PC-9 (cell line): ENCODE measurements around the gene NTNG1. TPM values are rescaled to one million over a fixed set of nuclear protein-coding genes. Genes with fewer than 3 reads are reported as not detected.

Experiments
- BruUV-seq: library from RNA; stranded (reverse); fragments of 400-500 nt; replicated peaks from 2 replicates; lab custom pipeline; 2021; lab: Mats Ljungman, UMichigan
- CTCF ChIA-PET: fragments of 300-600 bp; sonication (Branson Sonifier 250); formaldehyde crosslinking; loops from one replicate; lab custom pipeline; 2022; ENCODE audit warnings: antibody characterized with exemption; lab: Charles Lee
- POLR2A ChIA-PET: fragments of 300-600 bp; sonication (Branson Sonifier 250); formaldehyde crosslinking; loops from one replicate; lab custom pipeline; 2022; ENCODE audit warnings: antibody characterized with exemption; ENCODE audit not compliant: unreplicated experiment; lab: Charles Lee
- DNase-seq, 2 experiments: peaks; one replicate each; pipeline versions ENCODE4 v3.0.0 to v3.0.0-alpha.2; 2015 to 2022; ENCODE audit warnings: mixed read lengths in 1 of 2
- H2AFZ ChIP-seq: fragments of 200-600 bp; sonication (generic); 2 replicates; pipeline ENCODE4 v1.8.1; 2017; ENCODE audit warnings: antibody characterized with exemption
- H3F3A ChIP-seq: fragments of 200-600 bp; sonication (generic); 2 replicates; pipeline ENCODE4 v1.8.1; 2017; ENCODE audit warnings: antibody characterized with exemption, mild to moderate bottlenecking, low read depth; ENCODE audit not compliant: insufficient read depth
- H3K27ac ChIP-seq: fragments of 200-600 bp; sonication (generic); 2 replicates; pipeline ENCODE4 v1.6.1; 2016; ENCODE audit warnings: mixed run types
- H3K27me3 ChIP-seq: fragments of 200-600 bp; sonication (generic); 2 replicates; pipeline ENCODE4 v1.6.1; 2016; ENCODE audit warnings: low read depth, mixed run types; ENCODE audit not compliant: insufficient read depth
- H3K36me3 ChIP-seq: fragments of 200-600 bp; sonication (generic); 2 replicates; pipeline ENCODE4 v1.6.1; 2016; ENCODE audit warnings: low read depth, mixed run types
- H3K4me1 ChIP-seq: fragments of 200-600 bp; sonication (generic); replicated peaks from 2 replicates; pipeline ENCODE4 v1.6.1; 2016; ENCODE audit warnings: mixed run types; ENCODE audit not compliant: insufficient read depth
- H3K4me2 ChIP-seq: fragments of 200-600 bp; sonication (generic); 2 replicates; pipeline ENCODE4 v1.6.1; 2017; ENCODE audit warnings: mixed run types
- H3K4me3 ChIP-seq: fragments of 200-600 bp; sonication (generic); 2 replicates; pipeline ENCODE4 v1.6.1; 2016; ENCODE audit warnings: mixed run types
- H3K79me2 ChIP-seq: fragments of 200-600 bp; sonication (generic); 2 replicates; pipeline ENCODE4 v1.6.1; 2017; ENCODE audit warnings: low read depth, mixed run types
- H3K9me2 ChIP-seq: fragments of 200-600 bp; sonication (generic); 2 replicates; pipeline ENCODE4 v1.8.1; 2017; ENCODE audit warnings: mild to moderate bottlenecking; ENCODE audit not compliant: insufficient read depth
- H3K9me3 ChIP-seq: fragments of 200-600 bp; sonication (generic); 2 replicates; pipeline ENCODE4 v1.8.1; 2016; ENCODE audit warnings: low read depth; ENCODE audit not compliant: insufficient read depth
- H4K20me1 ChIP-seq: fragments of 200-600 bp; sonication (generic); 2 replicates; pipeline ENCODE4 v1.8.1; 2017; ENCODE audit not compliant: insufficient read depth
- EZH2 ChIP-seq: fragments of 200-600 bp; sonication (generic); IDR thresholded peaks from 2 replicates; pipeline ENCODE4 v1.8.0; 2017; ENCODE audit warnings: antibody characterized with exemption, low read depth
- intact Hi-C: fragments of 100-400 bp; cut with micrococcal nuclease; formaldehyde crosslinking; loops from one replicate; pipeline ENCODE4 v1.10.0; 2022; ENCODE audit not compliant: unreplicated experiment
- total RNA-seq: library from RNA; stranded (reverse); gene quantifications from 2 replicates; pipeline ENCODE4 v1.2.3, GENCODE V29; 2021
- TF ChIP-seq, protein P1 (sequence below): fragments of 200-600 bp; sonication (generic); conservative IDR thresholded peaks from 2 replicates; pipeline ENCODE4 v1.6.1; 2017; ENCODE audit warnings: mixed run types, antibody characterized with exemption, mild to moderate bottlenecking, moderate library complexity

NTNG1 gene
- total RNA-seq, 1 experiment from 2014 or later: not detected

DNA sequence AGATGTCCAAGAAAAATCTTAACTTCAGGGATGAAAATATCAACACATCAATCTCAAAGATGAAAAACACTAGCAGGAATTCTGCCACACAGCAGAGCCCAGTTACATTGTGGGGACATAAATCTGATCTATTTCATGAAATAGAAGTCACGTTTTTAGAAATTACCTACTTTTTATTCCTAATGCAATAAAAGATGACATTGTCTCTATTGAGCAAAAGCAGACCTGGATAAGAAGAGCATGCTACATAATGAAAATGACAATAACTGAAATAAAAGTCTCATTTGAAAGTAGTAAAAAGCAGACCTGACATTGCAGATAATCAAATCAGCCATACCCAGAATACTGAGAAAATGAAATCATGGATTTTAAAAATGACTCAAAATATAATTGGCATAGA lies 156.8 kb downstream of the NTNG1 start:
- no TSS peak for BruUV-seq
- no peaks in the 10 kb centered on the region for H4K20me1 ChIP-seq
- H3K9me3 ChIP-seq: no peaks in the 10 kb centered on the region
- CTCF ChIA-PET: no interaction called here
- TF ChIP-seq, protein P1, sequence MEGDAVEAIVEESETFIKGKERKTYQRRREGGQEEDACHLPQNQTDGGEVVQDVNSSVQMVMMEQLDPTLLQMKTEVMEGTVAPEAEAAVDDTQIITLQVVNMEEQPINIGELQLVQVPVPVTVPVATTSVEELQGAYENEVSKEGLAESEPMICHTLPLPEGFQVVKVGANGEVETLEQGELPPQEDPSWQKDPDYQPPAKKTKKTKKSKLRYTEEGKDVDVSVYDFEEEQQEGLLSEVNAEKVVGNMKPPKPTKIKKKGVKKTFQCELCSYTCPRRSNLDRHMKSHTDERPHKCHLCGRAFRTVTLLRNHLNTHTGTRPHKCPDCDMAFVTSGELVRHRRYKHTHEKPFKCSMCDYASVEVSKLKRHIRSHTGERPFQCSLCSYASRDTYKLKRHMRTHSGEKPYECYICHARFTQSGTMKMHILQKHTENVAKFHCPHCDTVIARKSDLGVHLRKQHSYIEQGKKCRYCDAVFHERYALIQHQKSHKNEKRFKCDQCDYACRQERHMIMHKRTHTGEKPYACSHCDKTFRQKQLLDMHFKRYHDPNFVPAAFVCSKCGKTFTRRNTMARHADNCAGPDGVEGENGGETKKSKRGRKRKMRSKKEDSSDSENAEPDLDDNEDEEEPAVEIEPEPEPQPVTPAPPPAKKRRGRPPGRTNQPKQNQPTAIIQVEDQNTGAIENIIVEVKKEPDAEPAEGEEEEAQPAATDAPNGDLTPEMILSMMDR: no peak
- TF ChIP-seq EZH2: no peak
- no peaks in the 10 kb centered on the region for H3K36me3 ChIP-seq
- H2AFZ ChIP-seq: no peak overlapping the region
- H3K4me2 ChIP-seq: no peak overlapping the region
- no peaks in the 10 kb centered on the region for H3K79me2 ChIP-seq
- no peak for DNase-seq
- H3K27ac ChIP-seq: no peak overlapping the region
- H3K4me3 ChIP-seq: no peak overlapping the region
- H3K27me3 ChIP-seq: no peaks in the 10 kb centered on the region
- H3K9me2 ChIP-seq: no peaks in the 10 kb centered on the region
- H3K4me1 ChIP-seq: no peaks in the 10 kb centered on the region
- H3F3A ChIP-seq: no peaks in the 10 kb centered on the region
- POLR2A ChIA-PET: no interaction called here
- intact Hi-C loops: no loop called here

DNA sequence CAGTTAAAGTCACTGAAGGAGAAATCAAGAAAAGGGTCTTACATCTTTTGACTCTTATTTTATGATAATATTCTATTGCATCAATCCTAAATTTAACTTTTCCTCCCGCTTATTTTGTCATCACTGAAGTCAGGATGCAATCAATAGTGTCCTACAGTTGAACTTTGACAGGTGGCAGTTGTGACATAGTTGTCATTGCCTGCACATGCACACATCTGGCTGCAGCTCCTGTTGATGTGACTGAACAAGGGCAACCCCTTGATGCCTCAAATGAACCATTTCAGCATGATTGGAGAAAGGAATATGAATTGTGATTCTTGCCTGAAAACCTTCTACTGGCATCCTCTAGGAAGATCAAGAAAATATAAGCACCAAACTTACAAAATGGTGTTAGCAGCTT lies 157.7 kb downstream of the NTNG1 start:
- no TSS peak for BruUV-seq
- Histone ChIP-seq H3K36me3 (no peaks in the 10 kb centered on the region), H3K9me3 (no peaks in the 10 kb centered on the region), H4K20me1 (no peaks in the 10 kb centered on the region), H3K9me2 (no peaks in the 10 kb centered on the region), H3K4me3 (no peak overlapping the region), H3K79me2 (no peaks in the 10 kb centered on the region), H3K27ac (no peak overlapping the region), H3K4me2 (no peak overlapping the region), H3K4me1 (no peaks in the 10 kb centered on the region), H2AFZ (no peak overlapping the region), H3F3A (no peaks in the 10 kb centered on the region), H3K27me3 (no peaks in the 10 kb centered on the region)
- TF ChIP-seq, protein P1: no peak
- TF ChIP-seq EZH2: no peak
- ChIA-PET POLR2A (no interaction called here), CTCF (no interaction called here)
- intact Hi-C loops: no loop called here
- no peak for DNase-seq

DNA sequence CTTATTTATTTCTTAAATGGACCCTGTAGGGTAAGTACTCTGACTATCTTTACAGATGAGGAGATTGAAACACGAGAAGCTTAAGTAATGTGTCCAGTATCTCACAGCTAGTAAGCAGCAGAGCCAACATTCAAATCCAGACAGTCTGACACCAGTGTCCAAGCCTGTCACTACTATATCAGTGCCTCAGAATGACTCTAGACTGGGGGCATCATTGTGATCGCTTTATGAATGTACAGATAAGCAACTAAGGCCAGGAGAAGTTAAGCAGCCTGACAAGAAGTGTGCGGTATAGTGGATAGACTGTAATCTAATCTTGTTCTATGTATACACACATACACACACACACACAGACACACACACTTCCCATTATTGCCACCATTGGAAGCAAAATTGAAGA lies 158.7 kb downstream of the NTNG1 start:
- Histone ChIP-seq H3K36me3 (no peaks in the 10 kb centered on the region), H3K79me2 (no peaks in the 10 kb centered on the region), H2AFZ (no peak overlapping the region), H3K27ac (no peak overlapping the region), H4K20me1 (no peaks in the 10 kb centered on the region), H3K9me3 (no peaks in the 10 kb centered on the region), H3K9me2 (no peaks in the 10 kb centered on the region), H3F3A (no peaks in the 10 kb centered on the region), H3K4me1 (no peaks in the 10 kb centered on the region), H3K4me2 (no peak overlapping the region), H3K4me3 (no peak overlapping the region), H3K27me3 (no peaks in the 10 kb centered on the region)
- DNase-seq: no peak
- CTCF ChIA-PET: no interaction called here
- TF ChIP-seq EZH2: no peak
- TF ChIP-seq, protein P1: no peak
- no TSS peak for BruUV-seq
- POLR2A ChIA-PET: no interaction called here
- intact Hi-C loops: no loop called here
